WTC11 (cell line): Measurements from ENCODE around the gene CTBP1. TPM values are rescaled to one million over a fixed set of nuclear protein-coding genes. Genes with fewer than 3 reads are reported as not detected.

Source experiments
- ATAC-seq: fragments of 200-7000 bp; cut with Tn5 transposase; 2 replicates; pipeline ENCODE4 v1.10.0; 2021; ENCODE audit warnings: mild to moderate bottlenecking, moderate library complexity
- CTCF ChIA-PET: fragments of 300-600 bp; sonication (Branson Sonifier 250); formaldehyde crosslinking; loops from one replicate; lab custom pipeline; 2021; ENCODE audit warnings: antibody characterized with exemption; lab: Charles Lee
- POLR2A ChIA-PET: fragments of 350-600 bp; sonication (Branson Sonifier 250); formaldehyde crosslinking; loops from one replicate; lab custom pipeline; 2021; ENCODE audit warnings: antibody characterized with exemption; lab: Charles Lee
- DNase-seq: peaks from one replicate; pipeline ENCODE4 v3.0.0; 2021; ENCODE audit warnings: low spot score
- H3K27ac Mint-ChIP-seq: 2 replicates; pipeline ENCODE4 v1.8.0; 2021; ENCODE audit warnings: mixed read lengths
- H3K27me3 Mint-ChIP-seq: 2 replicates; pipeline ENCODE4 v1.8.0; 2021; ENCODE audit warnings: low read depth, mild to moderate bottlenecking, moderate library complexity, mixed read lengths
- H3K36me3 Mint-ChIP-seq: 2 replicates; pipeline ENCODE4 v1.8.0; 2021; ENCODE audit warnings: mixed read lengths
- H3K4me1 Mint-ChIP-seq: 2 replicates; pipeline ENCODE4 v1.8.0; 2022; ENCODE audit warnings: mixed read lengths
- H3K4me3 Mint-ChIP-seq: 2 replicates; pipeline ENCODE4 v1.8.0; 2021; ENCODE audit warnings: mild to moderate bottlenecking, moderate library complexity, mixed read lengths
- H3K9me3 Mint-ChIP-seq: 2 replicates; pipeline ENCODE4 v1.8.0; 2021; ENCODE audit warnings: mixed read lengths
- ATF3 ChIP-seq: sonication (generic); formaldehyde crosslinking; conservative IDR thresholded peaks from 2 replicates; pipeline ENCODE4 v1.8.1; 2022; ENCODE audit warnings: mild to moderate bottlenecking, missing genetic modification reagents
- CREB1 ChIP-seq: sonication (generic); formaldehyde crosslinking; IDR thresholded peaks from 2 replicates; pipeline ENCODE4 v1.8.0; 2023; ENCODE audit warnings: mild to moderate bottlenecking, missing genetic modification reagents
- E2F4 ChIP-seq: sonication (generic); formaldehyde crosslinking; IDR thresholded peaks from 2 replicates; pipeline ENCODE4 v1.8.1; 2022; ENCODE audit warnings: low read depth, mild to moderate bottlenecking, moderate library complexity, missing genetic modification reagents, borderline replicate concordance
- E2F5 ChIP-seq: sonication (generic); formaldehyde crosslinking; IDR thresholded peaks from 2 replicates; pipeline ENCODE4 v1.8.1; 2022; ENCODE audit warnings: mild to moderate bottlenecking, moderate library complexity, missing genetic modification reagents
- ERG ChIP-seq: fragments of 250-450 bp; sonication (Bioruptor Pico); IDR thresholded peaks from 2 replicates; pipeline ENCODE4 v1.8.0; 2021; ENCODE audit warnings: mild to moderate bottlenecking
- ESRRA ChIP-seq: sonication (generic); formaldehyde crosslinking; IDR thresholded peaks from 2 replicates; pipeline ENCODE4 v1.8.1; 2022; ENCODE audit warnings: mild to moderate bottlenecking, missing genetic modification reagents, borderline replicate concordance
- FOXK1 ChIP-seq: sonication (generic); formaldehyde crosslinking; IDR thresholded peaks from 2 replicates; pipeline ENCODE4 v1.8.0; 2022; ENCODE audit warnings: mild to moderate bottlenecking, moderate library complexity, missing genetic modification reagents
- HMGXB4 ChIP-seq: sonication (generic); formaldehyde crosslinking; IDR thresholded peaks from 2 replicates; pipeline ENCODE4 v1.8.1; 2023; ENCODE audit warnings: mild to moderate bottlenecking, moderate library complexity, missing genetic modification reagents
- IRF2 ChIP-seq: sonication (generic); formaldehyde crosslinking; IDR thresholded peaks from 2 replicates; pipeline ENCODE4 v1.8.0; 2022; ENCODE audit warnings: low read depth, missing genetic modification reagents, borderline replicate concordance
- MAX ChIP-seq: sonication (generic); formaldehyde crosslinking; IDR thresholded peaks from 2 replicates; pipeline ENCODE4 v1.8.0; 2022; ENCODE audit warnings: mild to moderate bottlenecking, missing genetic modification reagents
- MLX ChIP-seq: sonication (generic); formaldehyde crosslinking; IDR thresholded peaks from 2 replicates; pipeline ENCODE4 v1.8.1; 2023; ENCODE audit warnings: mild to moderate bottlenecking, missing genetic modification reagents, moderate library complexity
- MXD4 ChIP-seq: fragments of 250-450 bp; sonication (Bioruptor Pico); IDR thresholded peaks from 2 replicates; pipeline ENCODE4 v1.8.0; 2021; ENCODE audit warnings: mild to moderate bottlenecking, moderate library complexity, borderline replicate concordance
- NR3C1 ChIP-seq: sonication (generic); formaldehyde crosslinking; conservative IDR thresholded peaks from 2 replicates; pipeline ENCODE4 v1.8.1; 2023; ENCODE audit warnings: low read depth, mild to moderate bottlenecking, missing genetic modification reagents
- SMAD4 ChIP-seq: sonication (generic); formaldehyde crosslinking; IDR thresholded peaks from 2 replicates; pipeline ENCODE4 v1.8.0; 2022; ENCODE audit warnings: mild to moderate bottlenecking, missing genetic modification reagents
- TCF7 ChIP-seq: sonication (generic); formaldehyde crosslinking; IDR thresholded peaks from 2 replicates; pipeline ENCODE4 v1.8.0; 2022; ENCODE audit warnings: mild to moderate bottlenecking, low read depth, missing genetic modification reagents, moderate library complexity
- TEAD1 ChIP-seq: sonication (generic); formaldehyde crosslinking; IDR thresholded peaks from 2 replicates; pipeline ENCODE4 v1.8.0; 2022; ENCODE audit warnings: mild to moderate bottlenecking, missing genetic modification reagents
- ZBTB43 ChIP-seq: sonication (generic); formaldehyde crosslinking; IDR thresholded peaks from 2 replicates; pipeline ENCODE4 v1.8.1; 2023; ENCODE audit warnings: mild to moderate bottlenecking, missing genetic modification reagents
- ZNF121 ChIP-seq: sonication (generic); formaldehyde crosslinking; IDR thresholded peaks from 2 replicates; pipeline ENCODE4 v1.8.0; 2023; ENCODE audit warnings: missing genetic modification reagents
- ZNF138 ChIP-seq: sonication (generic); formaldehyde crosslinking; conservative IDR thresholded peaks from 2 replicates; pipeline ENCODE4 v1.8.1; 2022; ENCODE audit warnings: mild to moderate bottlenecking, moderate library complexity, missing genetic modification reagents
- ZNF219 ChIP-seq: sonication (generic); formaldehyde crosslinking; IDR thresholded peaks from 2 replicates; pipeline ENCODE4 v1.8.0; 2023; ENCODE audit warnings: missing genetic modification reagents, mild to moderate bottlenecking, borderline replicate concordance
- ZNF317 ChIP-seq: sonication (generic); formaldehyde crosslinking; IDR thresholded peaks from 2 replicates; pipeline ENCODE4 v1.8.1; 2023; ENCODE audit warnings: low read depth, mild to moderate bottlenecking, moderate library complexity, missing genetic modification reagents, borderline replicate concordance
- ZNF416 ChIP-seq: fragments of 250-450 bp; sonication (Bioruptor Pico); IDR thresholded peaks from 2 replicates; pipeline ENCODE4 v1.9.0; 2021; ENCODE audit warnings: mild to moderate bottlenecking, inconsistent platforms
- ZNF425 ChIP-seq: fragments of 250-450 bp; sonication (Bioruptor Pico); conservative IDR thresholded peaks from 2 replicates; pipeline ENCODE4 v1.9.0; 2021; ENCODE audit warnings: mild to moderate bottlenecking
- ZNF671 ChIP-seq: fragments of 250-450 bp; sonication (Bioruptor Pico); IDR thresholded peaks from 2 replicates; pipeline ENCODE4 v1.8.0; 2021; ENCODE audit warnings: mild to moderate bottlenecking
- total RNA-seq: library from RNA; stranded (reverse); gene quantifications from 3 replicates; pipeline ENCODE4 v1.2.3, GENCODE V29; 2021

Gene CTBP1
- total RNA-seq, 1 experiment from 2014 or later, result 143 TPM

- Mint-ChIP-seq H3K4me3 (no peak overlapping the region), H3K9me3 (no peaks in the 10 kb centered on the region), H3K27ac (no peak overlapping the region), H3K4me1 (no peaks in the 10 kb centered on the region), H3K27me3 (no peaks in the 10 kb centered on the region), H3K36me3 (no peaks in the 10 kb centered on the region)
- ChIA-PET POLR2A (no interaction called here), CTCF (interaction anchor here (1.1 kb wide), 1 partner anchor 35 kb away, joined by 4 read pairs; no protein-coding TSS in a partner anchor)
- DNase-seq, result peak; percentile 8
- TF ChIP-seq NR3C1 (no peak), ZNF425 (no peak), IRF2 (CRISPR knock-in tag) (no peak), MXD4 (CRISPR knock-in tag) (no peak), CREB1 (CRISPR knock-in tag) (no peak), ZNF121 (no peak), ZNF138 (CRISPR knock-in tag) (no peak), TEAD1 (CRISPR knock-in tag) (no peak), MLX (CRISPR knock-in tag) (no peak), ERG (CRISPR knock-in tag) (no peak), ATF3 (CRISPR knock-in tag) (no peak), ZNF317 (CRISPR knock-in tag) (no peak), MAX (CRISPR knock-in tag) (no peak), ESRRA (CRISPR knock-in tag) (no peak), TCF7 (no peak), ZNF416 (CRISPR knock-in tag) (no peak), HMGXB4 (CRISPR knock-in tag) (no peak)
- no peak for ATAC-seq
Observed at GRCh38 chr4:1202526-1203011, 46.4 kb downstream of the CTBP1 start.

GRCh38 chr4:1201851-1202525 is 46.9 kb downstream of the CTBP1 start:
- Mint-ChIP-seq H3K27me3 (no peaks in the 10 kb centered on the region), H3K27ac (no peak overlapping the region), H3K4me3 (no peak overlapping the region), H3K36me3 (no peaks in the 10 kb centered on the region), H3K9me3 (no peaks in the 10 kb centered on the region), H3K4me1 (no peaks in the 10 kb centered on the region)
- ChIA-PET CTCF (no interaction called here), POLR2A (no interaction called here)
- no peak for ATAC-seq
- DNase-seq, result peak; percentile 7
- TF ChIP-seq ERG (CRISPR knock-in tag), result no peak
- TF ChIP-seq CREB1 (CRISPR knock-in tag), result no peak
- TF ChIP-seq FOXK1 (CRISPR knock-in tag), result no peak
- no peak for TF ChIP-seq ZNF671 (CRISPR knock-in tag)
- TF ChIP-seq ZBTB43, result no peak
- no peak for TF ChIP-seq E2F5 (CRISPR knock-in tag)
- no peak for TF ChIP-seq E2F4 (CRISPR knock-in tag)
- no peak for TF ChIP-seq SMAD4 (CRISPR knock-in tag)
- TF ChIP-seq ZNF219 (CRISPR knock-in tag), result no peak
